Fibroblast of villous mesenchyme (primary cell): ENCODE data around the gene TTI1. TPM values are rescaled to one million over a fixed set of nuclear protein-coding genes. Genes with fewer than 3 reads are reported as not detected.

Experiments
- DNase-seq: peaks from one replicate; pipeline ENCODE4 v3.0.0-alpha.2; 2010; ENCODE audit warnings: low read depth
- H3K4me3 ChIP-seq: 2 replicates; pipeline ENCODE4 v1.5.1; 2011; ENCODE audit warnings: low read depth, mild to moderate bottlenecking, low read length
- CTCF ChIP-seq: IDR thresholded peaks from 2 replicates; pipeline ENCODE4 v1.5.1; 2012; ENCODE audit warnings: low read depth, mild to moderate bottlenecking, low read length; ENCODE audit not compliant: insufficient read depth
- total RNA-seq: library from RNA; depleted of rRNA; stranded (reverse); fragments of >200 nt; gene quantifications from 2 replicates; pipeline ENCODE4 v1.2.3, GENCODE V29; 2012

Gene TTI1
- total RNA-seq, 1 donor, result 24.2 TPM

DNA sequence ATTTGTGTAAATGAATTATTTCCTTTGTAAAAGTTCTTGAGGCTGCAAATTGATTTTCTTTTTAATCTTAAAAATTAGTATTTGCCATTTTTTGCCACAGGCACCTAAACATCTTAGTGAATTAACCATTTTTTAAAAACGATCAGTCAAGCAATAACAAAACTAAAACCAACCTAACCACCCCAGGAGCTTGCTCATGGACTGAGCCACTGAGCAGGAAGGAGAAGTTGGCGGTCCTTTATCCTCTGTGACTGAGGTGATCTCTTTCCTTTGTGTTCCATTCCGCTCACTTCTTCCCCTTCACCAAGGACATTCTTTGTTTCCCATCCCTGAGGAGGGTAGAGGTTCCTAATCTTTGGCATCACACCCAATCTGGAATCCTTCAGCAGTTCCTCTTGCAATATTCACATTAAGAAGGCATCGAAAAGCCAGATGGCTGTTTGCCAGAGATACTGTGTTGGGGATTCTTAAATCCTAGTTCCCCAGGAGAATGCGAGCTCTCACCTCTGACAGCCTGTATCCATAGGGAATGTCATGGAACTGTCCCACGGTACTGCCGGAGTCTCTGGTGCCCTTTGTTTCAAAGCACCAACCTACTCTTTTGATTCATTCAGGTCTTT is 30.8 kb upstream of the TTI1 start:
- no peak overlapping the region for H3K4me3 ChIP-seq
- TF ChIP-seq CTCF, result no peak
- no peak for DNase-seq

- TF ChIP-seq CTCF, result no peak
- no peak for DNase-seq
Measured at GRCh38 chr20:38062890-38063289, 29.6 kb upstream of the TTI1 start.

GRCh38 chr20:38061109-38061508 is 27.9 kb upstream of the TTI1 start:
- no peak for DNase-seq
- no peak overlapping the region for H3K4me3 ChIP-seq
- no peak for TF ChIP-seq CTCF

More at GRCh38 chr20:38062890-38063289, 29.6 kb upstream of the TTI1 start:
- no peak overlapping the region for H3K4me3 ChIP-seq

GRCh38 chr20:38060536-38060935 is 27.3 kb upstream of the TTI1 start:
- no peak for DNase-seq

DNA sequence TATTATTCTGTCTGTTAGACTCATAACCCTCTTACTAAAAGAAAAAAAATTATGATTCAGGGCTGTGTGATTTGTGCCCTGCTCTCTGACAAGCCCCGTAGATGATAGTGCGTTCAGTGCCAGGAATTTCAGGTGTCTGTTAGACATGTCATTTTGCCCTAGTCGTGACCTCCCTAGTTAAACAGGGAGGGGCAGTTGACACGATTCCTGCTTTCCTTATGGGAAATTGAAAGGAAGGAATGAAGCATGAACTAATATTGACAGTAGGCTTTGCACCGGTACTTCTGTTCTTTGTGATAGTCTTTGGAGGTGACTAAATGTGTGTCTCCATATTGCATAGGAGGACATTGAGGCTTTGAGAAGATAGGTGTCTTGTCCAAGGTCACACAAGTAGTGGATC is 26.6 kb upstream of the TTI1 start:
- no peak for TF ChIP-seq CTCF
- H3K4me3 ChIP-seq, result no peak overlapping the region

More at GRCh38 chr20:38060536-38060935, 27.3 kb upstream of the TTI1 start:
- no peak for TF ChIP-seq CTCF
- H3K4me3 ChIP-seq, result no peak overlapping the region

GRCh38 chr20:38057351-38057972 is 24.2 kb upstream of the TTI1 start:
- TF ChIP-seq CTCF, result peak; percentile 90
- no peak overlapping the region for H3K4me3 ChIP-seq
- DNase-seq, result peak; percentile 80

More for the DNA sequence above, 26.6 kb upstream of the TTI1 start:
- DNase-seq, result no peak
